ENCODE measurements around the gene VSTM4. TPM values are rescaled to one million over a fixed set of nuclear protein-coding genes. Genes with fewer than 3 reads are reported as not detected.

VSTM4 gene
- total RNA-seq, 2 experiments from 2014 or later: 0.07 to 0.11 TPM

GRCh38 chr10:49113741-49114141 lies 1.6 kb downstream of the VSTM4 start:
- ChIA-PET POLR2A (no interaction called here), CTCF (no interaction called here)
- H3K27ac Mint-ChIP-seq: no peak overlapping the region
- no peak for DNase-seq
- peaks cover 2% of the 10 kb centered on the region for H3K4me1 Mint-ChIP-seq
- ATAC-seq: no peak
- intact Hi-C loops (cut with DNase I, micrococcal nuclease): loop anchor here in 1 of 2 experiments (10.0 kb wide), 1 partner anchor 559 kb away; no protein-coding TSS in a partner anchor
- H3K9me3 Mint-ChIP-seq (ENCODE audit: low read depth): no peaks in the 10 kb centered on the region
- no peak overlapping the region for H3K4me3 Mint-ChIP-seq
- H3K36me3 Mint-ChIP-seq (ENCODE audit: low read depth): no peaks in the 10 kb centered on the region
- H3K27me3 Mint-ChIP-seq: peaks cover 12% of the 10 kb centered on the region

- ChIA-PET CTCF (no interaction called here), POLR2A (no interaction called here)
- Mint-ChIP-seq H3K36me3 (ENCODE audit: low read depth) (no peaks in the 10 kb centered on the region), H3K9me3 (ENCODE audit: low read depth) (no peaks in the 10 kb centered on the region), H3K4me1 (peaks cover 2% of the 10 kb centered on the region), H3K4me3 (no peak overlapping the region), H3K27ac (no peak overlapping the region), H3K27me3 (peaks cover 12% of the 10 kb centered on the region)
- intact Hi-C loops (cut with DNase I, micrococcal nuclease): loop anchor here in 1 of 2 experiments (10.0 kb wide), 1 partner anchor 558 kb away; no protein-coding TSS in a partner anchor
- DNase-seq (no peak), ATAC-seq (no peak)
These were observed 2.5 kb downstream of the VSTM4 start for GRCh38 chr10:49112851-49113250.

- DNase-seq (no peak), ATAC-seq (no peak)
- peaks cover 12% of the 10 kb centered on the region for H3K27me3 Mint-ChIP-seq
- no peak overlapping the region for H3K27ac Mint-ChIP-seq
- H3K4me1 Mint-ChIP-seq: peaks cover 2% of the 10 kb centered on the region
- intact Hi-C loops (cut with DNase I, micrococcal nuclease): loop anchor here in 1 of 2 experiments (10.0 kb wide), 1 partner anchor 557 kb away; no protein-coding TSS in a partner anchor
- H3K9me3 Mint-ChIP-seq (ENCODE audit: low read depth): no peaks in the 10 kb centered on the region
- no peaks in the 10 kb centered on the region for H3K36me3 Mint-ChIP-seq (ENCODE audit: low read depth)
- ChIA-PET CTCF (no interaction called here), POLR2A (no interaction called here)
- H3K4me3 Mint-ChIP-seq: no peak overlapping the region
These were observed 3.2 kb downstream of the VSTM4 start for GRCh38 chr10:49112098-49112497.

- ATAC-seq: no peak
- H3K36me3 Mint-ChIP-seq (ENCODE audit: low read depth): no peaks in the 10 kb centered on the region
- intact Hi-C loops (cut with DNase I, micrococcal nuclease): loop anchor here in 1 of 2 experiments (10.0 kb wide), 1 partner anchor 557 kb away; no protein-coding TSS in a partner anchor
- ChIA-PET CTCF (no interaction called here), POLR2A (interaction anchor here (0.6 kb wide), 1 partner anchor 697 kb away, joined by 3 read pairs; no protein-coding TSS in a partner anchor)
- H3K9me3 Mint-ChIP-seq (ENCODE audit: low read depth): no peaks in the 10 kb centered on the region
- H3K4me3 Mint-ChIP-seq: no peak overlapping the region
- no peak for DNase-seq
- H3K27ac Mint-ChIP-seq: no peak overlapping the region
- H3K4me1 Mint-ChIP-seq: peaks cover 2% of the 10 kb centered on the region
- H3K27me3 Mint-ChIP-seq: peaks cover 11% of the 10 kb centered on the region
These were observed 4.0 kb downstream of the VSTM4 start for GRCh38 chr10:49111320-49111698.

GRCh38 chr10:49110684-49111319 lies 4.5 kb downstream of the VSTM4 start:
- DNase-seq: no peak
- POLR2A ChIA-PET: no interaction called here
- H3K9me3 Mint-ChIP-seq (ENCODE audit: low read depth): no peaks in the 10 kb centered on the region

GRCh38 chr10:49109669-49110340 lies 5.5 kb downstream of the VSTM4 start:
- Mint-ChIP-seq H3K36me3 (ENCODE audit: low read depth) (no peaks in the 10 kb centered on the region), H3K27ac (no peak overlapping the region), H3K4me1 (peaks cover under 1% of the 10 kb centered on the region), H3K9me3 (ENCODE audit: low read depth) (no peaks in the 10 kb centered on the region), H3K27me3 (peaks cover 9% of the 10 kb centered on the region), H3K4me3 (no peak overlapping the region)
- intact Hi-C loops (cut with DNase I, micrococcal nuclease): loop anchor here in 1 of 2 experiments (10.0 kb wide), 1 partner anchor 555 kb away; no protein-coding TSS in a partner anchor
- no peak for DNase-seq
- no peak for ATAC-seq
- POLR2A ChIA-PET: no interaction called here
- CTCF ChIA-PET: no interaction called here

More at GRCh38 chr10:49110684-49111319, 4.5 kb downstream of the VSTM4 start:
- peaks cover 8% of the 10 kb centered on the region for H3K27me3 Mint-ChIP-seq
- no peak overlapping the region for H3K27ac Mint-ChIP-seq
- no peaks in the 10 kb centered on the region for H3K36me3 Mint-ChIP-seq (ENCODE audit: low read depth)
- no peak for ATAC-seq
- CTCF ChIA-PET: interaction anchor here (0.6 kb wide), 1 partner anchor 171 kb away, joined by 3 read pairs; no protein-coding TSS in a partner anchor
- H3K4me1 Mint-ChIP-seq: peaks cover 2% of the 10 kb centered on the region
- intact Hi-C loops (cut with DNase I, micrococcal nuclease): loop anchor here in 1 of 2 experiments (10.0 kb wide), 1 partner anchor 556 kb away; no protein-coding TSS in a partner anchor
- H3K4me3 Mint-ChIP-seq: no peak overlapping the region

- H3K4me1 Mint-ChIP-seq: peaks cover under 1% of the 10 kb centered on the region
- H3K36me3 Mint-ChIP-seq (ENCODE audit: low read depth): no peaks in the 10 kb centered on the region
- ChIA-PET CTCF (no interaction called here), POLR2A (no interaction called here)
- H3K27ac Mint-ChIP-seq: no peak overlapping the region
- intact Hi-C loops (cut with DNase I, micrococcal nuclease): no loop called here
- no peak overlapping the region for H3K4me3 Mint-ChIP-seq
- no peak for DNase-seq
- peaks cover 8% of the 10 kb centered on the region for H3K27me3 Mint-ChIP-seq
- H3K9me3 Mint-ChIP-seq (ENCODE audit: low read depth): no peaks in the 10 kb centered on the region
- no peak for ATAC-seq
These were observed 6.7 kb downstream of the VSTM4 start for GRCh38 chr10:49108656-49109055.

GRCh38 chr10:49107887-49108267 lies 7.4 kb downstream of the VSTM4 start:
- POLR2A ChIA-PET: no interaction called here
- intact Hi-C loops (cut with DNase I, micrococcal nuclease): no loop called here
- Mint-ChIP-seq H3K27ac (no peak overlapping the region), H3K4me3 (no peak overlapping the region), H3K27me3 (peaks cover 5% of the 10 kb centered on the region), H3K36me3 (ENCODE audit: low read depth) (no peaks in the 10 kb centered on the region), H3K9me3 (ENCODE audit: low read depth) (no peaks in the 10 kb centered on the region), H3K4me1 (peaks cover 5% of the 10 kb centered on the region)
- ATAC-seq (no peak), DNase-seq (no peak)
- CTCF ChIA-PET: no interaction called here

- H3K4me1 Mint-ChIP-seq: peaks cover 5% of the 10 kb centered on the region
- intact Hi-C loops (cut with DNase I, micrococcal nuclease): no loop called here
- no peak overlapping the region for H3K27ac Mint-ChIP-seq
- POLR2A ChIA-PET: no interaction called here
- no peaks in the 10 kb centered on the region for H3K36me3 Mint-ChIP-seq (ENCODE audit: low read depth)
- no peak overlapping the region for H3K4me3 Mint-ChIP-seq
- CTCF ChIA-PET: no interaction called here
- ATAC-seq (no peak), DNase-seq (no peak)
- no peaks in the 10 kb centered on the region for H3K9me3 Mint-ChIP-seq (ENCODE audit: low read depth)
- peaks cover 5% of the 10 kb centered on the region for H3K27me3 Mint-ChIP-seq
These were observed 8.0 kb downstream of the VSTM4 start for GRCh38 chr10:49107111-49107886.

- Mint-ChIP-seq H3K4me3 (no peak overlapping the region), H3K36me3 (ENCODE audit: low read depth) (no peaks in the 10 kb centered on the region), H3K9me3 (ENCODE audit: low read depth) (no peaks in the 10 kb centered on the region), H3K27me3 (peaks cover 5% of the 10 kb centered on the region), H3K4me1 (peaks cover 5% of the 10 kb centered on the region), H3K27ac (no peak overlapping the region)
- ChIA-PET CTCF (no interaction called here), POLR2A (no interaction called here)
- no peak for DNase-seq
- intact Hi-C loops (cut with DNase I, micrococcal nuclease): no loop called here
- ATAC-seq: no peak
These were observed 8.9 kb downstream of the VSTM4 start for GRCh38 chr10:49106451-49106850.

GRCh38 chr10:49105076-49105475 lies 10.2 kb downstream of the VSTM4 start:
- Mint-ChIP-seq H3K36me3 (ENCODE audit: low read depth) (no peaks in the 10 kb centered on the region), H3K4me1 (peaks cover 5% of the 10 kb centered on the region), H3K4me3 (no peak overlapping the region), H3K27ac (no peak overlapping the region), H3K27me3 (peaks cover 5% of the 10 kb centered on the region), H3K9me3 (ENCODE audit: low read depth) (no peaks in the 10 kb centered on the region)
- intact Hi-C loops (cut with DNase I, micrococcal nuclease): no loop called here
- ChIA-PET POLR2A (no interaction called here), CTCF (no interaction called here)
- no peak for ATAC-seq
- DNase-seq: no peak
